PFSK-1 (cell line): ENCODE measurements around the gene TTC34.

ENCODE experiments used
- REST ChIP-seq, 2 experiments: IDR thresholded peaks; 2 replicates each; pipeline versions ENCODE4 v1.6.1 to v1.8.0; 2011 to 2012; ENCODE audit warnings: low read depth in 2 of 2, low read length in 2 of 2, control low read depth in 1 of 2, inconsistent platforms in 1 of 2, mild to moderate bottlenecking in 1 of 2, moderate library complexity in 1 of 2; ENCODE audit not compliant: insufficient read depth in 1 of 2
- TAF1 ChIP-seq: IDR thresholded peaks from 2 replicates; pipeline ENCODE4 v1.6.1; 2012; ENCODE audit warnings: low read length, control low read depth, borderline replicate concordance; ENCODE audit not compliant: insufficient read depth

GRCh38 chr1:2610036-2610959, 191.2 kb downstream of the TTC34 start:
- TF ChIP-seq REST (IDR thresholded peaks at IDR 0.05; ENCODE audit: insufficient read depth in 1 of 2, low read depth in 2 of 2, low read length in 2 of 2) (no peak), TAF1 (no peak)
